Germinal center (tissue), 1 donor: Measurements from ENCODE around the gene MT2A.
"Not testable (repeated sequence)": the region's sequence is repeated elsewhere in the genome, so short reads cannot be mapped to it uniquely, and the experiment has no call there.

ENCODE experiments used
- DNase-seq: peaks from one replicate; pipeline ENCODE4 v3.0.0; 2012; ENCODE audit warnings: mixed read lengths, low spot score

Gene MT2A

DNA sequence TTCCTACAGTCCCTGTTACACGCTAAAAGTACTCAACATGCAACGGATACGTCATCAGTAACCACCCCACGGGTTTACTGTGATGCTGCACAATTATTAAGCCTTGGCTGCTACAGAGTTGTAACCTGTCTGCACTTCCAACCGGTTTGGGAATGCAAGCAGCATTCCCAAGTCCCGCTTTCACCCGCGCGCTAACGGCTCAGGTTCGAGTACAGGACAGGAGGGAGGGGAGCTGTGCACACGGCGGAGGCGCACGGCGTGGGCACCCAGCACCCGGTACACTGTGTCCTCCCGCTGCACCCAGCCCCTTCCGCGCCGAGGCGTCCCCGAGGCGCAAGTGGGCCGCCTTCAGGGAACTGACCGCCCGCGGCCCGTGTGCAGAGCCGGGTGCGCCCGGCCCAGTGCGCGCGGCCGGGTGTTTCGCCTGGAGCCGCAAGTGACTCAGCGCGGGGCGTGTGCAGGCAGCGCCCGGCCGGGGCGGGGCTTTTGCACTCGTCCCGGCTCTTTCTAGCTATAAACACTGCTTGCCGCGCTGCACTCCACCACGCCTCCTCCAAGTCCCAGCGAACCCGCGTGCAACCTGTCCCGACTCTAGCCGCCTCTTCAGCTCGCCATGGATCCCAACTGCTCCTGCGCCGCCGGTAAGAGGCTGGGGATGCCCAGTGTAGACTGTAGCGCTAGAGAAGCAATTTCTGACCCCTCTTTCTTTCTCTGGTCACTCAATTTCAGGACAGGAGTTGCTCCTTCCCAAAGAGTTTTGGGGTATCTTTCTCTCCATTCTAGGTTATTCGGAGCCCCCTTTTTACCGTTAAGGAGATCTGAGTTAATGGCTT is at the start of gene MT2A:
Gene MT2A (plus strand): TSS at position 542 of the 833 bp plus-strand sequence. CDS start 72 bp downstream, at position 614.
- DNase-seq, result peak; percentile 88

DNA sequence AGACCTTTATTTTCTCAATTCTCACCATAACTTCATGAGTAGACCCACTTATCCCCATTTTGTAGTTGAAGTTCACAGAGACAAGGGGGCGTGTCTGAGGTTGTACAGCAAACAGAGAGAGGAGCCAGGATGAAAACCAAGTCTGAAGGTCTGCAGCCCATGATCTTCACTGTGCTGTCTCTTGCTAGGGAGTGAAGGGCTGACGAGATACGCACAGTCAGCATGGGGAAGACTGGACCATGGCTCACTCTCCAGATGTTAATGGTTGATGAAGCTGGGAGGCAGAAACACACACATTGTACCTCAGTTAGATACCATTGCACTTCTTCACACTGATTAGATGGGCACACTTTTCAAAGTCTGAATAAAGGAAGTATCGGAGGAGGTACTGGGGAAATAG is 49.3 kb upstream of the MT2A start:
- no peak for DNase-seq

DNA sequence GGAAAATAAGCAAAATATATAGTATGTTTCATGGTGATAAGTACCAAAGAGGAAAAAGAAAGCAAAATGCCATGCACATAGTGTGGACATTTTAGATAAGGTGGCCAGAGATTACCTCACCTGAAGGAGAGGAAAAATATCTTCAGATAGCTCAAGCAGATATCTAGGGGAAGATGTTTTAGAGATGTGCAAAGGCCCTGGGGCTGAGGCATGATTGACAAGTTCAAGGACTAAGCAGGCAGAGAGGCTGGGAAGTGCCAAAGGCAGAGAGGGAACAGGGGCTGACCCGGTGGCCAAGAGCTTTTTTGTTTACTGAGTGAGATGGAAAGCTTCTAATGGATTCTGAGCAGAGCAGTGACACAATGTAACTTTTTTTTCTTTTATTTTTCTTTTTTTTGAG is 47.9 kb upstream of the MT2A start:
- no peak for DNase-seq

DNA sequence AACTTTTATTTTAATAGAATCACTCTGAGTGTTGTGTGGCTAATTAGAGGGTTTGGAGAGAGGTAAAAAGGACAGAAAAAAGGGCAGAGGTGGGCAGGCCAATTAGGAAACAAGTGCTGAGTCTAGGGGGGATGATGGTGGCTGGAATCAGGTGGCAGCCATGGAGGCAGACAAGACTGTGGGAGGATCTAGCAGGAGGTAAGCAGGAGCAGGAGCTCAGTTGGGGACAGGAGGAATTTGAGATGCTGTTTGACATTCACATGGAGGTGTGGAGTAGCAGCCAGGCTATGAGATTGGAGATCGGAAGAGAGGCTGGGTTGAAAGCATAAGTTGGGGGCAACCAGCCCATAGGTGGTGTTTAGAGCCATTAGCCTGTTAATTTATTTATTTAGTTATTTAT is 47.3 kb upstream of the MT2A start:
- no peak for DNase-seq

DNA sequence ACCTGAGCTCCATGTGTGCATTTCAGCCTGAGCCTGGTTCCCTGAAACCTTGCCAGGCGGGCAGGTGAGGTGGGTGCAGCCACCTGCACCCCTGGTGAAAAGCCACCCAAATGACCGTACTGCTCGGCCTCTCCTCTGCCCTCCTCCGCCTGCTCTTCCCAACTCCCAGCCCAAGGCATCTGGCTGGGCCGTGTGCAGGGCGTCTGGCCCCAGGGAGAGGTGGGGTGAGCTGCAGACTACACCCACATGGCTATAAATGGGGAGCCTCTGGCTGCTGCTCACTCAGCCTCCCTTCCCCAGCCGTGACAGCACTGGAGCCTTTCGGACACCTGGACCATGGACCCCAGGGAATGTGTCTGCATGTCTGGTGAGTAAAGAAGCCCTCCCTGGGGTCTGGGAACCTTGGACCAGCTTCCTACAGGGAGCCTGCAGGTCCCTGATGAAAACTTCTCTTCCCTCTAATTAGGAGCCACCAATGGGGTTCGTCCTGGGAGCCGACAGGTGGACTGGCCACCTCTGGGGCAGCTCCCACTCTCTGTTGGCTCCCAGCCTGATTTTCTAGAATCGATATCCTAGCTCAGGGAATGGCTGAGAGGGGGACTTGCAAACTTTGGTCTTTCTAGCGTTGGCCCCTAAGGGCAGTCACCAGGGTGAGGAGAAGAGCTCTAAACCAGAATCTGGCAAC is 43.4 kb upstream of the MT2A start, which contains the start of gene MT4:
Gene MT4 (plus strand): TSS at position 281 of the 685 bp plus-strand sequence. CDS start 56 bp downstream, at position 337.
- DNase-seq, result no peak

DNA sequence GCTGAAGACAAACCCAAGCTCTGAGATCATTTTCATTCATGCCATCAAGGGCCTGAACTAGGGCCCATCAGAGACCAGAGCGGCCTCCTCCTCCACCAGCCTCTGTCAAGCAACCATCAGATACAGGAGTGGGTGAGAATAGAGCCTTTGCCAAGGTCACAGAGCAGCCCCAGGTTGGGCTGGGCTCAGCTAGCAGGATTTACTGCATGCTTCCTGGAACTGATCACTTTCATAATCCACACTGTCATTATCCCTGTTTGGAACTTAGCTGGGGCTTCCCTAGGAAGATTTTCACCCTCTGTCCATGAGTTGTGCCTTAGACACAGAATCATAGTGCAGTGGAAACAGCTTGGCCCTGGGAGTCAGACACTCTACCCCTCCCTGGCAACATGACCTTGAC is 38.4 kb upstream of the MT2A start:
- no peak for DNase-seq

DNA sequence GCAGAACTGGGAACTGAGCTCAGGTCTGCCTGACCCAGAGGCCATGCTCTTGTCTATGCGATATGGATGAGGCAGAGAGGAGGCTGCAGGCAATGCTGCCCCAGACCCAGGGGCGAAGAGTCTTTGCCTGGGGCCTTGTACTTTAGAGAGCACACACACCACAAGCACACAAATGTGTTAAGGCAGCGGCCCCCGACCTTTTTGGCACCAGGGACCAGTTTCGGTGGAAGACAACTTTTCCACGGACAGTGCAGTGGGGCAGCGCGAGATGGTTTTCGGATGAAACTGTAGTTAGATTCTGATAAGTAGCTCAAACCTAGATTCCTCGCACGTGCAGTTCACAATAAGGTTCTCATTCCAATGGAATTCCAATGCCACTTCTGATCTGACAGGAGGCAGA is 36.9 kb upstream of the MT2A start:
- DNase-seq, result no peak

DNA sequence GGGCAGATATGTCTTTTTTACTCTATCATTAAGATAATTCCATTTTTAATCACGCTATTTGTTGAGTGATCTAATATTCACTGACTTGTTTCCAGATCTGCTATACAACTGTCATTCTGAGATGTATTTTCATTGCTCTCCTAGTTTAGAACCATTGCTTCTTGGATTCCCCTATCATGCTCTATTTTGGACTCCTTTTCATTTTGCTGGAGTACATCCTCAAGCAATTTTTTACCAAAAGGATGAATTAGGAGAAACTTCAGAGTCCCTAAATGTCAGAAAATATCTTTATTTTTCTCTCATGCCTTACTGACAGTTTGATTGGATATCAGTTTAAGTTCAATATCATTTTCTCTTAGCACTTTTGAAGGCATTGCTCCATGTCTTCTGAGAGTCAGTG is 33.8 kb upstream of the MT2A start:
- no peak for DNase-seq

DNA sequence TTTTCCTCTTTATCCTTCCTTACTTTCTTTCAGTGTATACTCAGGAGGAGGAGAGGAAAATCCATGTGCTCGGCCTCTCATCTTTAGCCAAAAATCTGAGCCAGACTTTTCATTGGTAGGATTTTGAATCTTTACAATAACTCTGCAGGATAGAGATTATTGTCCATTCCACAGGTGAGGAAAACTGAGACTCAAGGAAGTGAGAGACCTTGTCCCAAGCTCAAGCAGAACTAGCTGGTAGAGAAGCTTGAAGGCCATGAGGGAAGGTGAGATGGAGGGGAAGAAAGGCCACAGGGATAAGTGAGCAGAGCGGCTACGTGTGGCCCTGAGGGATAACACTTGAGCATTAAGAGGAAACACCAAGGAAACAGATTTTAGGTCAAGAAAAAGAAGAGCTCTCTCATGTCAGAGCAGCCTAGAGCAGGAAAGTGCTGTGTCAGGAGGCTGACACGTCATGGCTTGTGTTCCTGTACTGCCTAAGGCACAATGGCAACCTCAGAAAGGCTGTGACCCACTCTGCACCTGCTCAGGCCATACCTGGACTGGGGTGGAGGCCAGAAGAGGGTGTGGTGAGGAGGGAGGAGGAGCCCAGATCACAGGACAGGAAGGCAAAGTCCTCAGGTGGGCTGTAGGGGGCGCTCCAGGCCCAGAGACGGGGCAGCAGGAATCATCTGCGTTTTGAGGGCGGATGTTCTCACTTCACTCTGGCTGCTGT is 31.6 kb upstream of the MT2A start:
- peak; percentile 71 for DNase-seq

DNA sequence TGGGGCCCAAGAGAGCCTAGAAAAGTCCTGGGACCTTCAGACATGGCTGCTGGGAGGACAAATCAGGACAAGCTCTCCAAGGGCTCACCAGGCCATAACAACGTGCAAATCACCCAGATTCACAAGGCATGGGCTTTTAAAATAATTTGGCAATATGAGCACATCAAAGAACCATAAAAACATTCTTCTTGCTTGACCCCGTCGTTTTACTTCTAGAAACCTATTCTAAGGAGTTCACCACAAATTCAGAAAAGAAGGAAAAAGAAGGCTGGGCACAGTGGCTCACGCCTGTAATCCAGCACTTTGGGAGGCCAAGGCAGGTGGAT is 31.1 kb upstream of the MT2A start:
- no peak for DNase-seq

DNA sequence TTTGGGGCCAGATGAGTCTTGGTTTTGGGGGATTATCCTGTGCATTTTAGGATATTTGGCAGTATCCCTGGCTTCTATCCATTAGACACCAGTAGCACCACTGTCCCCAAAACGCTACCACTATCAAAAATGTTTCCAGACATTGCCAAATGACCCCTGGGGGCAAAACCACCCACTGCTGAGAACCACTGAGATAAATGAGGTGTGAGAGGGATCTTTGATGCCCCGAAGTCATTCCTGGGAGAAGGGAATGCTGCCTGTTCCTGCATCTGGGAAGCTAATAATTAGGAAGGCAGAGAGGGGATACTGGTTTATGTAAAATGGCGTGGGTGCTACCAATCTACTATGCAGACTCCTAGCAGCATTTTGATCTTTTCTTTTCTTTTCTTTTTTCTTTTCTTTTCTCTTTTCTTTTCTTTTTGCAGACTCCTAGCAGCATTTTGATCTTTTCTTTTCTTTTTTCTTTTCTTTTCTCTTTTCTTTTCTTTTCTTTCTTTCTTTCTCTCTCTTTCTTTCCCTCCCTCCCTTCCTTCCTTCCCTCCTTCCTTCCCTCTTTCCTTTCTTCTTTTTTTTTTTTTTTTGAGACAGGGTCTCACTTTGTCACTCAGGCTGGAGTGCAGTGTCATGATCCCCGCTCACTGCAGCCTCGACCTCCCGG is 27.9 kb upstream of the MT2A start:
- DNase-seq, result no peak

DNA sequence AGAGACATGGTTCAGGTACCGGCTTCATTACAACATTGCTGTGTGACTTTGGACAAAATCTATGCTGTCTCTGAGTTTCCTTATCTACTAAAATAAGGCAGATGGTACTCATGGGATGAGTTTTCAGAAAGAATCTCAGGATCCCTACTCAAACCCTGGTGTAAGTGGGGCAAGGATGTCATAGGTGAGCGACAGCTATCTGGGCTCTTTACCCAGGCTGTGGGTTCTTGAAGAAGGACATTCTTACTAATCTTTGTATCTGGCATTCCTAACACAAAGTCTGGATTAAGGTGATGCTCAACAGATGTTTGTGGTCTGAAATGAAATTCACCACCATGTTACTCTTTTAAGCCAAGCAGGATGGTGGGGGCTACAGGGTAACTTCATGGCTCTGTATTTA is 25.5 kb upstream of the MT2A start:
- DNase-seq, result not testable (repeated sequence)

DNA sequence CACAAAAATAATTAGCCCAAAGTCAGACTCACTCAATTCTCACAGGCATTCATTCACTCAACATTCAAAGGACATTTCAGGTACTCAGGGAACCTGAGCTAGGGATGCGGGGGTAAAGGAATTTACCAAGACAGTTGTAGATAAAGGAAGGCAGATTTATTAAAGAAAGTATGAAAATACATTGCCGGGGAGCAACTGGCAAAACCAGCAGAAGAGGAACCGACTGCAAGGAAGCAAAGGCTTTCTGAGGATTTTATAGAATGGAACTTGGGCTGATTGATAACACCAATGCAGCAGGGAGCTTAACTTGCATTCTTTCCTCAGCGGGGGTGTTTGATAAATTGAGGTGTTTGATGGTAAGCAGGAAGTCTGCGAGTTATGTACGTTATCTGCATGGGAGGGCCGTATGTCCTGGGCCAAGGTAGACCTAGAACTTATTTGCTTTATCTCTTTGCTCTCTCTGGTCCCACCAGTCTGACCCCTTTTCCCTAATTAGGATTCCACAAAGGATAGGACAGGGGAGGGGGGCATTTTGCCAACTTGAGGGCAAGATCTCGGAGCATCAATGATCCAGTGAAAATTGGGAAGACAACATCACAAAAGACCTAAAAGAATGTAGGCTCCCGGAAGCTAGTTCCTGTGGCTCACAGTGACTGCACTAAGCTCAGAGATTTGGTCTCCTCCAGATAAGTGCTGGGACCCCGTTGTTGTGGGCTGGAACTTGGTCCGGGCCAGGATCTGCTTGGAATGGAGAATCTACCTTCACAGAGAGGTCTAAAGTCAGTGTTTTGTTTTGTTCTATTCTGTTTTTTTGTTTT is 24.8 kb upstream of the MT2A start:
- DNase-seq, result no peak

DNA sequence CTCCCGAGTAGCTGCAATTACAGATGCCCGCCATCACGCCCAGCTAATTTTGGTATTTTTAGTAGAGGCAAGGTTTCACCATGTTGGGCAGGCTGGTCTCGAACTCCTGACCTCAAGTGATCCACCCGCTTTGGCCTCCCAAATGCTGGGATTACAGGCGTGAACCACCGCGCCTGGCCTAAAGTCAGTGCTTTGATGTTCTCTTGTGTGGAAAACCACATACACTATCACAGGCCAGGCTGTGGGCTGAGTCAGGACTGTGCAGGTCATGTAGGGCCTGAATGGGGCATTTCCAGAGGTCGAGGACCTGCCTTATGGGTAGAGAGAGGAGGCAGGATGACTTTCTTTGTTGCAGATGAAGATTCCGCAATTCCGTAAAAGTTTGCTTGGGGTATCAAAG is 24.1 kb upstream of the MT2A start:
- DNase-seq, result no peak

DNA sequence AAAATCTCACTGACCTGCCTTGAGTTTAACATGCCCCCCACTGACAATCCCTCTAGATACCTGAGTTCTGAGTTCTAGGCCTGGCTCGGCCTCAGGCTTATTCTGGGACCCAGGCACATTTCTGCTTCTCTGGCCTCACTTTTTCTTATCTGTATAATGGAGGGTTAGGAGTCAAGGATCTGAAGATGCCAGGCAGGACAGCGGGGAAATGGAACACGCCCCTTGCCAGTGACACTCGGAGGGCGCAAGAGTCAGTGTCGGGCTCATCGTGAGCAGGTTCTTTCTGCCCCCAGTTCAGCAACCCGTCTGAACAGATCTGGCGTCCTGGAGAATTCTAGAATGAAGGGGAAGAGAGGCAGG is 19.6 kb upstream of the MT2A start:
- DNase-seq, result no peak

DNA sequence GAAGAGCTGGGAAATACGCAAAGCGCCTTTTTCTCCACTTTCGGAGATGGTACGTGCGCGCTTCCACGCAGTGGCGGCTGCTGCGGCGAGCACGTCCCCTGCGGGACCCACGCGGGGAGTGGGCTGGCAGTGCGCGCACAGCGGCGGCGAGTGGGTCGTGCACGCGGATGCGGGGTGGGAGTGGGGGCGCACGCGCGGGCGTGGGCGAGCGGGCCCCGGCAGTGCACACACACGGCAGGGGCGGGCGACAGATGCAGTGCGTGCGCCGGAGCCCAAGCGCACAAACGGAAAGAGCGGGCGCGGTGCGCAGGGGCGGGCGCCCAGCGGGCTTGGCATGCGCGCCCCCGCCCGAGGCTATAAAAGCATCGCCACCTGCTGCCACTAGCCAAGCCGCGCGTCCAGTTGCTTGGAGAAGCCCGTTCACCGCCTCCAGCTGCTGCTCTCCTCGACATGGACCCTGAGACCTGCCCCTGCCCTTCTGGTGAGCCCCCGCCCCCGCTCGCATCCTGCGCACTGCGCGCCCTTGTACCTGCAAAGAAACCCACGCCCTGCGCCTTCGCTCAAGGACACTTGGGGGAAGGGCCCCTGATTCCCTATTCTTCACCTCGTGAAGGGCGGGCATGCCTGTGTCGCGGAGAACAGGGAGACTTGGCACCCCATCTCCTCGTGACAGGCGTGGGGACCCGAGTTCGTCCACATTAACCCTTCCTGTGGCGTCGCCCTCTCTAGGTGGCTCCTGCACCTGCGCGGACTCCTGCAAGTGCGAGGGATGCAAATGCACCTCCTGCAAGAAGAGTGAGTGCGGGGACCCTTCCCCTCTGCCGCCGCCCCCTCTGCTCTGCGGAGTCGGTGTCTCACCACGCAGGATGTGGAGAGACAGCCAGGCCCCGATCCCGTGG is 19.0 kb upstream of the MT2A start, which contains the start of gene MT3:
Gene MT3 (plus strand): TSS at position 388 of the 899 bp plus-strand sequence. CDS start 63 bp downstream, at position 451.
- no peak for DNase-seq

DNA sequence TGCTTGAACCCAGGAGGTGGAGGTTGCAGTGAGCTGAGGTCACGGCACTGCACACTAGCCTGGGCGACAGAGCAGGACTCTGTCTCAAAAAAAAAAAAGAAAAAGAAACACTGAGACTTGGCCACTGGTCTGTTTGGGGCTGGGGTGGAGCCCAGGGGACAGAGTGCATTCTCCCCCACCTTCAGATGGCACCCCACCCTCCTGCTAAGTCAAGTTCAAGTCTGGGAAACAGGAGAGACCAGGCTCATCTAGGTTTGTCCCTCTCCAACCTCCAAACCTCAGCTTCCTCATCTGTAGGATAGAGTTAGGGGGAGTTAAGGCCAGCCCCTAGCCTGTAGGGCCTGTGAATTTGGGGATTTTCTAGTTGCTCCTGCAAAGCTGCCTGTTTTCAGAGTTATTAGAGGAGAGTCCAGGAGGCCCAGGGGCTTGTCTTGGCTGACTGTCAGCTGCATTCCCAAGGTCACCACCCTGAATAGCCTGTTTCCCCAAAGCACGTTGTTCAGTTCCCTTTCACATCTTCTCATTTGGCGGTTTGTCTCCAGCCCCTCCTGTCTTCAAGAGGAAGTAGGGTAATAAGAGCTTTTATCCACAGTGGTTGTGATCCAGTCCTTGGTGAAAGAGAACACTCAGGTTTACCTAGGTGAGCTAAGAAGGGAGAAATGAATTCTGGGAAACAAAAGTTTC is 16.9 kb upstream of the MT2A start:
- no peak for DNase-seq

DNA sequence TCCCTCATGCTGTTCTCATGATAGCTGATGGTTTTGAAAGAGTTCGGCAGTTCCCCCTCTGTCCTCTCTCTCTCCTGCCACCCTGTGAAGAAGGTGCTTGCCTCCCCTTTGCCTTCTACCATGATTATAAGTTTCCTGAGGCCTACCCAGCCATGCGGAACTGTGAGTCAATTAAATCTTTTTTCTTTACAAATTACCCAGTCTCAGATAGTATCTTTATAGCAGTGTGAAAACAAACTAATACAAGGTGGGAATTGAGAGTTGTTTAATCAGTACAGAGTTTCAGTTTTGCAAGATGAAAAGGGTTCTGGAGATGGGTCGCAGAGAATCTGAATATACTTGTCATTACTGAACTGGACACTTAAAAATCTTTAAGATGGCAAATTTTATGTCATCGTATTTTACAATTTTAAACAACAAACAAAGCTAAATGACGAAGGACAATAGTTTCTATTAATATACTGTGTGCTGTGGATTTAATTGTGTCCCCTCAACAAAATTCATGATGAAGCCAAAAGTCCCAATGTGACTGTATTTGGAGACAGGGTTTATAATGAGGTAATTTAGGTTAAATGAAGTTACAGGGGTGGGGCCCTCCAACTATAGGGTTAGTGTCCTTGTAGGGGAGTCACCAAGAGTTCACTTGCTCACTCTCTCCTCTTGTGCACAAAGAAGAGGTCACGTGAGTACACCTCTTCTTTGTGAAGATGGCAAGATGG is 14.7 kb upstream of the MT2A start:
- DNase-seq, result no peak

DNA sequence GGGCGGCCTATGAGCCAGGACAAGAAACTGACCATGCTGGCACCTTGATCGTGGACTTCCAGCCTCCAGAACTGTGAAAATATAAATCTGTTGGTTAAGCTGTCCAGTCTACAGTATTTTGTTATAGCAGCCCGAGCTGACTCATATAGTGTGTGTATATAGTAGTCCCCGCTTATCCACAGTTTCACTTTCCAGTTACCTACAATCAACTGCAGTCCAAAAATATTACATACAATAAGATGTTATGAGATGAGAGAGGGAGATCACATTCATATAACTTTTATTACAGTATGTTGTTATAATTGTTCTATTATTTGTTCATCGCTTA is 14.1 kb upstream of the MT2A start:
- DNase-seq, result no peak
